K562 (cell line): ENCODE results near the gene ZNF296. TPM values are rescaled to one million over a fixed set of nuclear protein-coding genes. Genes with fewer than 3 reads are reported as not detected.

Experiments
- ASH1L ChIP-seq: fragments of 450-650 bp; IDR thresholded peaks from 2 replicates; pipeline ENCODE4 v1.6.1; 2018; ENCODE audit warnings: borderline replicate concordance, mild to moderate bottlenecking, low read depth; ENCODE audit not compliant: partially characterized antibody
- ATF7 ChIP-seq: fragments of 450-650 bp; IDR thresholded peaks from 2 replicates; pipeline ENCODE4 v1.7.1; 2014; ENCODE audit warnings: mild to moderate bottlenecking, moderate library complexity
- BHLHE40 ChIP-seq: IDR thresholded peaks from 2 replicates; pipeline ENCODE4 v1.6.1; 2011; ENCODE audit warnings: low read length, improper control_type of control experiment
- FOXM1 ChIP-seq, 2 experiments: fragments of 450-650 bp in 1 of 2; sonication (generic) in 1 of 2; formaldehyde crosslinking in 1 of 2; IDR thresholded peaks; 2 replicates each; pipeline versions ENCODE4 v1.6.1 to v1.9.0; 2017 to 2022; ENCODE audit warnings: low read depth in 2 of 2, mild to moderate bottlenecking in 2 of 2, missing genetic modification reagents in 1 of 2, moderate library complexity in 1 of 2
- GTF2A2 ChIP-seq: IDR thresholded peaks from 2 replicates; pipeline ENCODE4 v1.6.1; 2016; ENCODE audit warnings: mild to moderate bottlenecking, missing genetic modification characterization, missing compliant biosample characterization
- HNRNPL ChIP-seq: fragments of 200-400 bp; formaldehyde crosslinking; IDR thresholded peaks from 2 replicates; pipeline ENCODE4 v1.6.1; 2017; ENCODE audit warnings: low read depth, mild to moderate bottlenecking, low read length
- MED1 ChIP-seq: sonication (generic); formaldehyde crosslinking; IDR thresholded peaks from 2 replicates; pipeline ENCODE4 v1.8.1; 2023; ENCODE audit warnings: missing genetic modification reagents, borderline replicate concordance
- MLX ChIP-seq, 2 experiments: fragments of 450-650 bp in 1 of 2; sonication (generic) in 1 of 2; formaldehyde crosslinking; conservative IDR thresholded peaks; 2 replicates each; pipeline versions ENCODE4 v1.4.0 to v1.8.1; 2020 to 2022; ENCODE audit warnings: mild to moderate bottlenecking in 1 of 2, missing genetic modification reagents in 1 of 2
- MYNN ChIP-seq, 2 experiments: sonication (generic); formaldehyde crosslinking in 1 of 2; IDR thresholded peaks; 2 replicates each; pipeline versions ENCODE4 v1.5.0 to v1.6.1; 2016 to 2020; ENCODE audit warnings: antibody characterized with exemption in 1 of 2, missing genetic modification reagents in 1 of 2
- SMARCC2 ChIP-seq: fragments of 450-650 bp; IDR thresholded peaks from 2 replicates; pipeline ENCODE4 v1.6.1; 2017; ENCODE audit warnings: antibody characterized with exemption, moderate library complexity, mild to moderate bottlenecking, low read depth
- SMC3 ChIP-seq: conservative IDR thresholded peaks from 2 replicates; pipeline ENCODE4 v1.6.1; 2011; ENCODE audit warnings: low read depth, low read length, improper control_type of control experiment; ENCODE audit not compliant: insufficient read depth
- TAF1 ChIP-seq: IDR thresholded peaks from 2 replicates; pipeline ENCODE4 v1.6.1; 2011; ENCODE audit warnings: mild to moderate bottlenecking, low read length, moderate library complexity; ENCODE audit not compliant: insufficient read depth, control insufficient read depth, severe bottlenecking; ENCODE audit errors: extremely low read depth
- ZBED1 ChIP-seq: IDR thresholded peaks from 2 replicates; pipeline ENCODE4 v1.6.1; 2014
- ZFX ChIP-seq: sonication (generic); formaldehyde crosslinking; IDR thresholded peaks from 2 replicates; pipeline ENCODE4 v1.8.0; 2022; ENCODE audit warnings: mild to moderate bottlenecking, missing genetic modification reagents, moderate library complexity
- ZNF511 ChIP-seq: sonication (generic); formaldehyde crosslinking; IDR thresholded peaks from 2 replicates; pipeline ENCODE4 v1.8.0; 2022; ENCODE audit warnings: mild to moderate bottlenecking, missing genetic modification reagents
- polyA plus RNA-seq, 8 experiments: library from polyadenylated mRNA; depleted of rRNA in 4 of 8; stranded (reverse) in 5 of 8; unstranded in 3 of 8; fragments of >200 nt; fragmentation: Nextera tagmentation in 2 of 8; fragmentation: Illumina TruSeq in 1 of 8; extraction: Ambion mirVana in 2 of 8; extraction: Trizol in 1 of 8; gene quantifications; 2 replicates each; pipeline versions ENCODE4 v1.2.1 to v1.2.3, GENCODE V29; 2011 to 2014; ENCODE audit warnings: inconsistent platforms in 1 of 8, missing spikeins in 1 of 8
- total RNA-seq, 7 experiments: library from RNA; depleted of rRNA in 6 of 7; stranded (reverse); fragments of >200 nt in 6 of 7; fragmentation: Illumina TruSeq in 2 of 7; extraction: Trizol in 2 of 7; gene quantifications; 2 replicates each; pipeline versions ENCODE4 v1.2.1 to v1.2.3, GENCODE V29; 2011 to 2021; ENCODE audit warnings: low replicate concordance in 1 of 7
- TF ChIP-seq, protein P1 (sequence below): sonication (generic); formaldehyde crosslinking; IDR thresholded peaks from 2 replicates; pipeline ENCODE4 v1.8.1; 2023; ENCODE audit warnings: mild to moderate bottlenecking, missing genetic modification reagents
- TF ChIP-seq, protein P2 (sequence below), 3 experiments: fragments of 200-800 bp in 1 of 3; sonication (Bioruptor generic) in 1 of 3; sonication (generic) in 1 of 3; formaldehyde crosslinking in 1 of 3; IDR thresholded peaks; 2 replicates each; pipeline versions ENCODE4 v1.6.1 to v1.8.0; 2016 to 2022; ENCODE audit warnings: mild to moderate bottlenecking in 2 of 3, missing compliant biosample characterization in 2 of 3, missing genetic modification characterization in 2 of 3, missing genetic modification reagents in 1 of 3
- TF ChIP-seq, protein P3 (sequence below): fragments of 200-800 bp; sonication (Bioruptor generic); IDR thresholded peaks from 2 replicates; pipeline ENCODE4 v1.6.1; 2017; ENCODE audit warnings: missing genetic modification characterization, missing compliant biosample characterization

The ZNF296 gene
- total and polyA plus RNA-seq, 9 of the 15 experiments (the other 6 are each of a cell fraction or from before 2014, with no cell fraction given), result 0.03 to 8.8 (median 0.47) TPM; not detected in 1

- TF ChIP-seq HNRNPL (no peak), GTF2A2 (tag) (no peak), MLX (CRISPR knock-in tag; conservative IDR thresholded peaks at IDR 0.05) (no peak), MED1 (CRISPR knock-in tag) (no peak), ZNF511 (no peak), ZBED1 (no peak), ZFX (no peak), ASH1L (no peak), BHLHE40 (0 out of 2 replicates have a peak, but pooled peaks have one; percentile 20), FOXM1 (IDR thresholded peaks at IDR 0.05; ENCODE audit: low read depth) (no peak), FOXM1 (CRISPR knock-in tag; IDR thresholded peaks at IDR 0.05; ENCODE audit: low read depth) (no peak), SMC3 (peak; percentile 85), SMARCC2 (no peak), MYNN (IDR thresholded peaks at IDR 0.05) (peak; percentile 41; the same call in 1 of the 2 replicates), MYNN (CRISPR knock-in tag; IDR thresholded peaks at IDR 0.05) (no peak), TAF1 (no peak), ATF7 (0 out of 2 replicates have a peak, but pooled peaks have one; percentile 27)
- TF ChIP-seq, protein P1, sequence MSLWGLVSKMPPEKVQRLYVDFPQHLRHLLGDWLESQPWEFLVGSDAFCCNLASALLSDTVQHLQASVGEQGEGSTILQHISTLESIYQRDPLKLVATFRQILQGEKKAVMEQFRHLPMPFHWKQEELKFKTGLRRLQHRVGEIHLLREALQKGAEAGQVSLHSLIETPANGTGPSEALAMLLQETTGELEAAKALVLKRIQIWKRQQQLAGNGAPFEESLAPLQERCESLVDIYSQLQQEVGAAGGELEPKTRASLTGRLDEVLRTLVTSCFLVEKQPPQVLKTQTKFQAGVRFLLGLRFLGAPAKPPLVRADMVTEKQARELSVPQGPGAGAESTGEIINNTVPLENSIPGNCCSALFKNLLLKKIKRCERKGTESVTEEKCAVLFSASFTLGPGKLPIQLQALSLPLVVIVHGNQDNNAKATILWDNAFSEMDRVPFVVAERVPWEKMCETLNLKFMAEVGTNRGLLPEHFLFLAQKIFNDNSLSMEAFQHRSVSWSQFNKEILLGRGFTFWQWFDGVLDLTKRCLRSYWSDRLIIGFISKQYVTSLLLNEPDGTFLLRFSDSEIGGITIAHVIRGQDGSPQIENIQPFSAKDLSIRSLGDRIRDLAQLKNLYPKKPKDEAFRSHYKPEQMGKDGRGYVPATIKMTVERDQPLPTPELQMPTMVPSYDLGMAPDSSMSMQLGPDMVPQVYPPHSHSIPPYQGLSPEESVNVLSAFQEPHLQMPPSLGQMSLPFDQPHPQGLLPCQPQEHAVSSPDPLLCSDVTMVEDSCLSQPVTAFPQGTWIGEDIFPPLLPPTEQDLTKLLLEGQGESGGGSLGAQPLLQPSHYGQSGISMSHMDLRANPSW (CRISPR knock-in tag), result no peak
- TF ChIP-seq, protein P2, sequence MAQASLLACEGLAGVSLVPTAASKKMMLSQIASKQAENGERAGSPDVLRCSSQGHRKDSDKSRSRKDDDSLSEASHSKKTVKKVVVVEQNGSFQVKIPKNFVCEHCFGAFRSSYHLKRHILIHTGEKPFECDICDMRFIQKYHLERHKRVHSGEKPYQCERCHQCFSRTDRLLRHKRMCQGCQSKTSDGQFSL (CRISPR knock-in tag; IDR thresholded peaks at IDR 0.05), result no peak
- TF ChIP-seq, protein P2 (tag; IDR thresholded peaks at IDR 0.05), result no peak
- TF ChIP-seq, protein P3, sequence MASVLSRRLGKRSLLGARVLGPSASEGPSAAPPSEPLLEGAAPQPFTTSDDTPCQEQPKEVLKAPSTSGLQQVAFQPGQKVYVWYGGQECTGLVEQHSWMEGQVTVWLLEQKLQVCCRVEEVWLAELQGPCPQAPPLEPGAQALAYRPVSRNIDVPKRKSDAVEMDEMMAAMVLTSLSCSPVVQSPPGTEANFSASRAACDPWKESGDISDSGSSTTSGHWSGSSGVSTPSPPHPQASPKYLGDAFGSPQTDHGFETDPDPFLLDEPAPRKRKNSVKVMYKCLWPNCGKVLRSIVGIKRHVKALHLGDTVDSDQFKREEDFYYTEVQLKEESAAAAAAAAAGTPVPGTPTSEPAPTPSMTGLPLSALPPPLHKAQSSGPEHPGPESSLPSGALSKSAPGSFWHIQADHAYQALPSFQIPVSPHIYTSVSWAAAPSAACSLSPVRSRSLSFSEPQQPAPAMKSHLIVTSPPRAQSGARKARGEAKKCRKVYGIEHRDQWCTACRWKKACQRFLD (CRISPR knock-in tag), result no peak
Measured at GRCh38 chr19:45059258-45059965, 16.9 kb downstream of the ZNF296 start (continued).
